DND-41 (cell line): ENCODE data around the gene IGFBP7.

Experiments used
- EZH2 ChIP-seq: IDR thresholded peaks from 3 replicates; pipeline ENCODE4 v1.6.1; 2012; ENCODE audit warnings: borderline replicate concordance, low read depth, mild to moderate bottlenecking, moderate library complexity, low read length, inconsistent platforms; ENCODE audit not compliant: severe bottlenecking
- TF ChIP-seq, protein P1 (sequence below): IDR thresholded peaks from 2 replicates; pipeline ENCODE4 v1.5.1; 2012; ENCODE audit warnings: borderline replicate concordance, low read length, moderate library complexity, mild to moderate bottlenecking; ENCODE audit not compliant: poor library complexity, severe bottlenecking; ENCODE audit errors: extremely low read depth

DNA sequence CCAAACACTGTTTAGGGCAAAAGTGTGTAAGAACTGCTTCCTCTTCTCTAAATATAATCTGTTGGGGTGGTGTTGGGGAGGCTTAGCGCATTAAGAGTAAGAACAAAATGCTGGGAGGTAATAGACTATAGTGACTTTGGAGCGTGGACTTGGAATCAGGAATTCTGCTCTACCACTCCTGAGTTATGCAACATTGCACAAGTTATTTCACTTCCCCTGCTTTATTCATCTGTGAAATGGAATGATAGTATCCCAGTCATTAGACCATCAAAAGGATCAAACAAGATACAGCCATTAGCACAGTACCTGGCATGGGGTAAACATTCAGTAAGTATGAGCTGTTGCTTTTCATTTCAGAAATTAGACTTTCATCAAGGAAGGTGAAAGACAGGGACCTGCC lies 58.7 kb downstream of the IGFBP7 start:
- TF ChIP-seq, protein P1, sequence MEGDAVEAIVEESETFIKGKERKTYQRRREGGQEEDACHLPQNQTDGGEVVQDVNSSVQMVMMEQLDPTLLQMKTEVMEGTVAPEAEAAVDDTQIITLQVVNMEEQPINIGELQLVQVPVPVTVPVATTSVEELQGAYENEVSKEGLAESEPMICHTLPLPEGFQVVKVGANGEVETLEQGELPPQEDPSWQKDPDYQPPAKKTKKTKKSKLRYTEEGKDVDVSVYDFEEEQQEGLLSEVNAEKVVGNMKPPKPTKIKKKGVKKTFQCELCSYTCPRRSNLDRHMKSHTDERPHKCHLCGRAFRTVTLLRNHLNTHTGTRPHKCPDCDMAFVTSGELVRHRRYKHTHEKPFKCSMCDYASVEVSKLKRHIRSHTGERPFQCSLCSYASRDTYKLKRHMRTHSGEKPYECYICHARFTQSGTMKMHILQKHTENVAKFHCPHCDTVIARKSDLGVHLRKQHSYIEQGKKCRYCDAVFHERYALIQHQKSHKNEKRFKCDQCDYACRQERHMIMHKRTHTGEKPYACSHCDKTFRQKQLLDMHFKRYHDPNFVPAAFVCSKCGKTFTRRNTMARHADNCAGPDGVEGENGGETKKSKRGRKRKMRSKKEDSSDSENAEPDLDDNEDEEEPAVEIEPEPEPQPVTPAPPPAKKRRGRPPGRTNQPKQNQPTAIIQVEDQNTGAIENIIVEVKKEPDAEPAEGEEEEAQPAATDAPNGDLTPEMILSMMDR = no peak
- TF ChIP-seq EZH2 = no peak
